IPS-20b (cell line): ENCODE measurements around the gene PCYT2.
A peak's percentile ranks its signal among the peaks of the same experiment; 100 is the strongest.

Source experiments
- H3K27ac ChIP-seq: one replicate; pipeline ENCODE4 v1.5.1; 2013; ENCODE audit warnings: low read length
- H3K27me3 ChIP-seq: 2 replicates; pipeline ENCODE4 v1.6.1; 2013; ENCODE audit warnings: mild to moderate bottlenecking, low read length, inconsistent platforms; ENCODE audit not compliant: insufficient read depth
- H3K36me3 ChIP-seq: 2 replicates; pipeline ENCODE4 v1.6.1; 2013; ENCODE audit warnings: low read depth, mild to moderate bottlenecking, inconsistent platforms, low read length, moderate library complexity; ENCODE audit not compliant: insufficient read depth
- H3K4me1 ChIP-seq: 2 replicates; pipeline ENCODE4 v1.6.1; 2013; ENCODE audit warnings: mild to moderate bottlenecking, control low read depth, inconsistent platforms, low read length, moderate library complexity; ENCODE audit not compliant: insufficient read depth
- H3K4me3 ChIP-seq: 2 replicates; pipeline ENCODE4 v1.5.1; 2013; ENCODE audit warnings: mild to moderate bottlenecking, low read length, inconsistent platforms
- H3K9ac ChIP-seq: 2 replicates; pipeline ENCODE4 v1.6.1; 2013; ENCODE audit warnings: low read depth, mild to moderate bottlenecking, inconsistent platforms, low read length, moderate library complexity
- H3K9me3 ChIP-seq: 2 replicates; pipeline ENCODE4 v1.6.1; 2013; ENCODE audit warnings: mild to moderate bottlenecking, low read depth, low read length, inconsistent platforms; ENCODE audit not compliant: insufficient read depth

Gene PCYT2

GRCh38 chr17:81885869-81886548, 25.2 kb downstream of the PCYT2 start:
- H3K36me3 ChIP-seq = peaks cover 85% of the 10 kb centered on the region
- no peaks in the 10 kb centered on the region for H3K27me3 ChIP-seq
- no peak overlapping the region for H3K4me3 ChIP-seq
- H3K9me3 ChIP-seq = no peaks in the 10 kb centered on the region
- no peak overlapping the region for H3K9ac ChIP-seq
- peaks cover 5% of the 10 kb centered on the region; the same call in 1 of the 2 replicates for H3K4me1 ChIP-seq
- no peak overlapping the region for H3K27ac ChIP-seq

DNA sequence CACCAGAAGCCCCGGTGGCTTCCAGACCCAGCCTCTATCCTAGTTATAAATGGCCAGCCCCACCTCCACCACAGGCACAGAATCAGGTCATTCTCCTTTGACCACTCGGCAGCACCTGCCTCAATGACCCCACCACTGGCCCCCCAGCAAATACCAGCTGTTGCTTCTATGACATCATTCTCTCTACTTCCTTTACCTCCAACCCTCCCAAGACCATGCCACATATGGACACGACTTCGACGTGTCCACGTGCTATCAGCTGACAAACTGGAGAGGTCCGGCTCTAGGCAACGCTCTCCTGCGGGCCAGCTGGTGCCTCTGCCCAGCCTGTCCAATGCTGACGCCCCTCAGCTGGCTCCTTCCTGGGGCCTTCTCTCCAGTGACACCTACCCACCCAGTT, 25.7 kb downstream of the PCYT2 start:
- peaks cover 86% of the 10 kb centered on the region for H3K36me3 ChIP-seq
- no peaks in the 10 kb centered on the region for H3K9me3 ChIP-seq
- H3K4me3 ChIP-seq = no peak overlapping the region
- no peak overlapping the region for H3K27ac ChIP-seq
- H3K4me1 ChIP-seq = peaks cover 5% of the 10 kb centered on the region; the same call in 1 of the 2 replicates
- no peaks in the 10 kb centered on the region for H3K27me3 ChIP-seq
- H3K9ac ChIP-seq = no peak overlapping the region

DNA sequence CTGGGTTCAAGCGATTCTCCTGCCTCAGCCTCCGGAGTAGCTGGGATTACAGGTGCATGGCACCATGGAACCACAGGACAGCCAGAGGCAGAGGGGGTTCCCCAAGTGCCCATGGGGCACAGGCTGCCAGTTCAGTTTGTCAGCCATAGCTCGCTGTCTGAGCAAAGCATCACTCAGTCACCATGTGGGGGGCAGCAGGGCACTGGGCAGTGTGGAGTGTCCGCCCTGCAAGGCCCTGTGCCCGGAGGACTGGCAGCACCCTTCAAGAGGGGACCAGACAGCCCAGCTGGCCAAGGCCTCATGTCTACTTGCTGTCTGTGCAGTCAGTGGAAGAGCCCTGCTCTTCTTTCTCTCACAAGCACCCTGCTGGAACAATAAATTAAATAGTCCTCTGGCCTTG, 26.2 kb downstream of the PCYT2 start:
- H3K9ac ChIP-seq = no peak overlapping the region
- peaks cover 1% of the 10 kb centered on the region; the same call in 1 of the 2 replicates for H3K4me1 ChIP-seq
- no peak overlapping the region for H3K4me3 ChIP-seq
- no peaks in the 10 kb centered on the region for H3K27me3 ChIP-seq
- peaks cover 86% of the 10 kb centered on the region for H3K36me3 ChIP-seq
- no peaks in the 10 kb centered on the region for H3K9me3 ChIP-seq
- no peak overlapping the region for H3K27ac ChIP-seq

DNA sequence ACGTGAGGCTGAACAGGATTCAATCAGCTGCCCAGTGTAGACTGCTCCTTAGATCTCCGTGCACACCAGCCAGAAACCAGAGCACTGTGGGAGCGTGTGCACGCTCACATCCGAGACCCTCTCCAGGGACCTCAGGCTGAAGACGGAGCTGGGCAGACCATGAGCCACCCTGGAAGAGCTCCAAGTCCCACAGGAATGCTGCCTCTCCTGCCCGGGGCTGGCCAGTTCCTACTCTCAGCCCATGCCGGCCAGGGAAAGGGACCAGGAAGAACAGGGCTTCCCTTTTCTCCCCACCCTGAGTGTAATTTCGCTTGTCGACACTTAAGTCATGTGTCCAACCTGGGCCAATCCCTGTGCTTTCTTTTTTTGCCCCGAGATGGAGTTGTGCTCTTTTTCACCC, 26.7 kb downstream of the PCYT2 start:
- Histone ChIP-seq H3K4me1 (no peaks in the 10 kb centered on the region), H3K36me3 (peaks cover 86% of the 10 kb centered on the region), H3K27me3 (no peaks in the 10 kb centered on the region), H3K27ac (no peak overlapping the region), H3K9ac (no peak overlapping the region), H3K4me3 (no peak overlapping the region), H3K9me3 (no peaks in the 10 kb centered on the region)

DNA sequence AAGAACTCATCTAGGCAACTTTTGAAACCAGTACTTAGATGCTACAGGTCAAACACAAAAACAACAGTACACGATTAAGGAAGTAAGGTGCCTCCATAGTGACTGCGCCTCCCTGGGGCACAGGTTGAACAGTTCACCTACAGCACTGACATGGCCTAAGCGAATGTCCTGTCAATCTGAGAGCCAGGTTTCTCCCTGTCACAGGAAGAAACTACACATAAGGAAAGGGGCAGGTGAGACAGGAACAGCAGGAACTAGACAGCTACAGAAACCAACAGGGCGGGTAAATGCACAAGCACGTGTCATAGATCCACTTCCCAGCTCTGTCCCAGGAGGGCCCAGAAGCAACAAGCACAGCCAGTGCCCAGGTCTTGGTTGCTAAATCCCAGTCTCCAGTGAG, 32.1 kb downstream of the PCYT2 start:
- H3K4me3 ChIP-seq = no peak overlapping the region
- no peak overlapping the region for H3K27ac ChIP-seq
- H3K9ac ChIP-seq = no peak overlapping the region
- H3K9me3 ChIP-seq = no peaks in the 10 kb centered on the region
- peaks cover 50% of the 10 kb centered on the region for H3K36me3 ChIP-seq
- no peaks in the 10 kb centered on the region for H3K4me1 ChIP-seq
- H3K27me3 ChIP-seq = no peaks in the 10 kb centered on the region

DNA sequence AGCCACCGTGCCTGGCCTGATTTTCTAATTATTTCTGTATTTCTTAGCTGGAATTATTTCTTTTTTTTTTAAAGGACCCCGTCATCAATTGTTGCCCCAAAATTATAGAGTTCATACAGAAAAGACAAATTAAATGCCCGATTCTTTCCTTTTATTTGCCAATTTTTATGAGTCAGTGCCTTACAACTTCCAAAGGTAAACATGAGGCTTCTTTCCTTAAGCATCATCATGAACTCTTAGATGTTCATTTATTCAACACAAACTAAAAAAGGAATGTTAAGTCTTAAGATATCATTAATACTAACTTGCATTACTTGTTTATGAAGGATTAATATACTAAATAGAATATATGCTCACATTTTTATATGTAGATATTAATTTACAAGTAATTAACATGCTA, 32.9 kb downstream of the PCYT2 start:
- Histone ChIP-seq H3K4me3 (no peak overlapping the region), H3K36me3 (peaks cover 46% of the 10 kb centered on the region), H3K27me3 (no peaks in the 10 kb centered on the region)

DNA sequence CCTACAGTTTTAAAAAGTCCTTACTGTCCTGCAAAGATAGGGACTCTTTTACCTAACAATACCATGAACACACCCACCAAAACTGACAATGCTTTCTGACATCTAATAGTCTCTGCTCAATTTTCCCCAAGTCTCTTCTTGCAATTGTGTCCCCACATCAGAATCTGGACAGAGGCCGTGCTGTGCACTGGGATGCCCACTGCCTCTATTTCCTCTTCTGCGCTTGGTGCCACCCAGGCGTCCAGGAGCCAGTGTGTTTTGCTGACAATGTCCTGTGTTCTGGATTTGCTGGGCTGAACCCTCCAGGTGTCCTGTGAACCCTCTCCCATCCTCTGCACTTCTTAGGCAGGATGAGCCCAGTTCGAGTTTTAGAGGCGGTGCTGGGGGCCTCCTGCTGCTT, 33.6 kb downstream of the PCYT2 start:
- H3K9me3 ChIP-seq = no peaks in the 10 kb centered on the region
- H3K4me3 ChIP-seq = no peak overlapping the region
- H3K27me3 ChIP-seq = no peaks in the 10 kb centered on the region
- no peak overlapping the region for H3K27ac ChIP-seq
- no peak overlapping the region for H3K9ac ChIP-seq
- peaks cover 42% of the 10 kb centered on the region for H3K36me3 ChIP-seq
- H3K4me1 ChIP-seq = no peaks in the 10 kb centered on the region

More for the DNA sequence above, 32.9 kb downstream of the PCYT2 start:
- Histone ChIP-seq H3K9me3 (no peaks in the 10 kb centered on the region), H3K9ac (no peak overlapping the region), H3K27ac (no peak overlapping the region), H3K4me1 (no peaks in the 10 kb centered on the region)

DNA sequence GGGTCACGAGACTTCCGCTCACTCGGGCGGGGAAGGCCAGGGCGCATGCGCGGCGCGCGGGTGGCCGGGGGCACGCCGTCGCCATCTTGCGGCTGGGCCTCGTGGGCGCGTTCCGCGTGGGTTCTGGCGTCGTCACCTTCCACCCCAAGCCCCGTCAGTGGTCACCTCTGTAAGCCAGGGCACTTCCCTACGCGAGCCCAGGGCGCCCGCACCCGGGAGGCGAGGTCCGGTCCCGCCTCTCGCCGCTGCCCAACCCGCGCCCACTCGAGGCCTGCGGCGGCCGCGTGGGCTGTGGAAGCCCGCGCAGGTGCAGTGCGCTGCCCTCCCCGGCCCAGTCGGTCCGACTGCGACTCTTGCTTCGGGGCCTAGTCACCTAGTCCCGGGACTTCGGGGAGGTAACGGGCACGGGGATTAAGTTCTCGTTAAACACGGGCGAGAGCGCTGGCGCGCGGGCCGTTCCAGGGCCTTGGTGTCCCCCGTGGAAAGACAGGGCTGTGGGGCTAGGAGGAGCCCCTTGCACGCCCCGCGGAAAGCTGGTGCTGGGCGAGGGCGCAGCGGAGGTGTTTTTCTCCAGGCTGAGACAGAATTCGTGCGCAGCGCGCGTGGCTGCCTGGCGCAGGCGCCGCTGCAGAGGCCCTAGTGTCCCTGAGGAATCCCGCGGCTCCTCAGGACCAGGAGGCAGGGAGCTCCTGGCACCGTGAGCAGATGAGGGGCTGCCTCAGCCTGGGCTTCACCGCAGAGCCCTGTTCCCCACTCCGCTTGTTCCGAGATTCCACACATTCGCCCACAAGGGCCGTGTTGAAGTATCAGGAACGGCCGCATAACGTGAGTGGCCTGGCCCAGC, 39.6 kb downstream of the PCYT2 start:
- Histone ChIP-seq H3K4me3 (peak overlapping the region; percentile 91), H3K9me3 (no peaks in the 10 kb centered on the region), H3K4me1 (no peaks in the 10 kb centered on the region), H3K9ac (peak overlapping the region; percentile 98), H3K27me3 (no peaks in the 10 kb centered on the region), H3K36me3 (peaks cover 6% of the 10 kb centered on the region; the same call in 1 of the 2 replicates), H3K27ac (peak overlapping the region; percentile 76)

- peak within 1 kb of the TSS; percentile 91 for H3K4me3 ChIP-seq
- peaks cover 7% of the 10 kb centered on the region; the same call in 1 of the 2 replicates for H3K36me3 ChIP-seq
- H3K9me3 ChIP-seq = no peaks in the 10 kb centered on the region
- peak within 1 kb of the TSS; percentile 98 for H3K9ac ChIP-seq
- peak within 1 kb of the TSS; percentile 76 for H3K27ac ChIP-seq
- H3K4me1 ChIP-seq = no peaks in the 10 kb centered on the region
- no peaks in the 10 kb centered on the region for H3K27me3 ChIP-seq
Measured at GRCh38 chr17:81870981-81871386, 40.2 kb downstream of the PCYT2 start, which contains the start of gene ARHGDIA. ARHGDIA (minus strand) TSS chr17:81871337; CDS start chr17:81869930, 1,407 bp downstream.

- H3K4me3 ChIP-seq = peak overlapping the region; percentile 89
- no peaks in the 10 kb centered on the region for H3K9me3 ChIP-seq
- no peaks in the 10 kb centered on the region for H3K4me1 ChIP-seq
- H3K27ac ChIP-seq = no peak overlapping the region
- H3K36me3 ChIP-seq = peaks cover 14% of the 10 kb centered on the region; the same call in 1 of the 2 replicates
- H3K9ac ChIP-seq = peak overlapping the region; percentile 81; the same call in 1 of the 2 replicates
- no peaks in the 10 kb centered on the region for H3K27me3 ChIP-seq
Measured at GRCh38 chr17:81870131-81870980, 40.8 kb downstream of the PCYT2 start.
